Ishikawa (cell line): Measurements from ENCODE around the gene PGAP6.

Source experiments
- CEBPB ChIP-seq: IDR thresholded peaks from 2 replicates; pipeline ENCODE4 v1.6.1; 2012
- CREB1 ChIP-seq: IDR thresholded peaks from 2 replicates; pipeline ENCODE4 v1.6.1; 2012; ENCODE audit warnings: low read depth
- EGR1 ChIP-seq: IDR thresholded peaks from 2 replicates; pipeline ENCODE4 v1.6.1; 2012
- EP300 ChIP-seq: IDR thresholded peaks from 2 replicates; pipeline ENCODE4 v1.6.1; 2012; ENCODE audit warnings: borderline replicate concordance
- FOXM1 ChIP-seq: IDR thresholded peaks from 2 replicates; pipeline ENCODE4 v1.6.1; 2012; ENCODE audit warnings: low read depth, borderline replicate concordance
- NFIC ChIP-seq: IDR thresholded peaks from 2 replicates; pipeline ENCODE4 v1.6.1; 2012
- RAD21 ChIP-seq: IDR thresholded peaks from 2 replicates; pipeline ENCODE4 v1.6.1; 2012; ENCODE audit warnings: low read depth
- REST ChIP-seq: IDR thresholded peaks from 2 replicates; pipeline ENCODE4 v1.6.1; 2012; ENCODE audit warnings: low read depth, mild to moderate bottlenecking
- TAF1 ChIP-seq: IDR thresholded peaks from 2 replicates; pipeline ENCODE4 v1.6.1; 2012; ENCODE audit warnings: low read depth, mild to moderate bottlenecking
- TCF12 ChIP-seq: IDR thresholded peaks from 2 replicates; pipeline ENCODE4 v1.6.1; 2012; ENCODE audit warnings: low read depth
- TEAD4 ChIP-seq: IDR thresholded peaks from 2 replicates; pipeline ENCODE4 v1.6.1; 2012
- USF1 ChIP-seq: IDR thresholded peaks from 2 replicates; pipeline ENCODE4 v1.6.1; 2012
- YY1 ChIP-seq: IDR thresholded peaks from 2 replicates; pipeline ENCODE4 v1.6.1; 2012; ENCODE audit warnings: low read depth
- ZBTB7A ChIP-seq: IDR thresholded peaks from 2 replicates; pipeline ENCODE4 v1.6.1; 2012; ENCODE audit warnings: low read depth
- TF ChIP-seq, protein P1 (sequence below): IDR thresholded peaks from 2 replicates; pipeline ENCODE4 v1.6.1; 2012

Gene PGAP6

GRCh38 chr16:340370-341091, 41.2 kb downstream of the PGAP6 start:
- TF ChIP-seq EGR1 (no peak), EP300 (no peak), TEAD4 (no peak), CREB1 (no peak), NFIC (no peak)

GRCh38 chr16:339680-340079, 42.1 kb downstream of the PGAP6 start:
- TF ChIP-seq FOXM1, result no peak
- no peak for TF ChIP-seq NFIC
- TF ChIP-seq USF1, result no peak
- no peak for TF ChIP-seq REST
- TF ChIP-seq CEBPB, result no peak
- no peak for TF ChIP-seq TEAD4
- TF ChIP-seq TAF1, result no peak
- TF ChIP-seq EGR1, result no peak
- no peak for TF ChIP-seq YY1
- TF ChIP-seq, protein P1, sequence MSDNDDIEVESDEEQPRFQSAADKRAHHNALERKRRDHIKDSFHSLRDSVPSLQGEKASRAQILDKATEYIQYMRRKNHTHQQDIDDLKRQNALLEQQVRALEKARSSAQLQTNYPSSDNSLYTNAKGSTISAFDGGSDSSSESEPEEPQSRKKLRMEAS, result no peak
- no peak for TF ChIP-seq EP300
- no peak for TF ChIP-seq CREB1
- no peak for TF ChIP-seq RAD21

- TF ChIP-seq TEAD4, result no peak
- TF ChIP-seq YY1, result no peak
- TF ChIP-seq REST, result no peak
- no peak for TF ChIP-seq TAF1
- TF ChIP-seq CREB1, result no peak
- TF ChIP-seq, protein P1, result no peak
- no peak for TF ChIP-seq ZBTB7A
- no peak for TF ChIP-seq TCF12
- no peak for TF ChIP-seq EGR1
- no peak for TF ChIP-seq NFIC
- no peak for TF ChIP-seq USF1
- TF ChIP-seq FOXM1, result no peak
- no peak for TF ChIP-seq EP300
- TF ChIP-seq CEBPB, result no peak
- no peak for TF ChIP-seq RAD21
These were observed 43.7 kb downstream of the PGAP6 start for GRCh38 chr16:337975-338575.

GRCh38 chr16:337437-337836, 44.3 kb downstream of the PGAP6 start:
- TF ChIP-seq REST (no peak), USF1 (no peak), TEAD4 (no peak), TCF12 (no peak), EGR1 (no peak), CREB1 (no peak), YY1 (no peak), TAF1 (no peak), FOXM1 (no peak), NFIC (no peak), ZBTB7A (no peak), RAD21 (no peak), CEBPB (no peak), EP300 (no peak)
- TF ChIP-seq, protein P1, result no peak
